22Rv1 (cell line): ENCODE data around the gene PCSK7.
"Not testable (repeated sequence)": the region's sequence is repeated elsewhere in the genome, so short reads cannot be mapped to it uniquely, and the experiment has no call there.

Experiments used
- ZFX ChIP-seq: fragments of 450-650 bp; IDR thresholded peaks from 2 replicates; pipeline ENCODE4 v1.6.1; 2017; ENCODE audit warnings: antibody characterized with exemption, borderline replicate concordance
- TF ChIP-seq, protein P1 (sequence below): fragments of 450-650 bp; IDR thresholded peaks from 2 replicates; pipeline ENCODE4 v1.5.1; 2017; ENCODE audit warnings: mild to moderate bottlenecking

DNA sequence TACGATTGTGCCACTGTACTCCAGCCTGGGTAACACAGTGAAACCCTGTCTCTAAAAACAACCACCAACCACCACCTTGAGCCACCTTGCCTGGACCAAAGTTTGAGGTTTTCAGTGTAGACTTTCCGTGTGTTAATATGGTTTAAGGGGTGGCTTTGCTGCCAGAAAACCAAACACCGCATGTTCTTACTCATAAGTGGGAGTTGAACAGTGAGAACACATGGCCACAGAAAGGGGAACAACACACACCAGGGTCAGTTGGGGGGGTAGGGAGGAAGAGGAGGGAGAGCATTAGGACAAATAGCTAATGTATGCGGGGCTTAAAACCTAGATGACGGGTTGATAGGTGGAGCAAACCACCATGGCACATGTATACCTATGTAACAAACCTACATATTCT lies 40.3 kb upstream of the PCSK7 start:
- TF ChIP-seq, protein P1, sequence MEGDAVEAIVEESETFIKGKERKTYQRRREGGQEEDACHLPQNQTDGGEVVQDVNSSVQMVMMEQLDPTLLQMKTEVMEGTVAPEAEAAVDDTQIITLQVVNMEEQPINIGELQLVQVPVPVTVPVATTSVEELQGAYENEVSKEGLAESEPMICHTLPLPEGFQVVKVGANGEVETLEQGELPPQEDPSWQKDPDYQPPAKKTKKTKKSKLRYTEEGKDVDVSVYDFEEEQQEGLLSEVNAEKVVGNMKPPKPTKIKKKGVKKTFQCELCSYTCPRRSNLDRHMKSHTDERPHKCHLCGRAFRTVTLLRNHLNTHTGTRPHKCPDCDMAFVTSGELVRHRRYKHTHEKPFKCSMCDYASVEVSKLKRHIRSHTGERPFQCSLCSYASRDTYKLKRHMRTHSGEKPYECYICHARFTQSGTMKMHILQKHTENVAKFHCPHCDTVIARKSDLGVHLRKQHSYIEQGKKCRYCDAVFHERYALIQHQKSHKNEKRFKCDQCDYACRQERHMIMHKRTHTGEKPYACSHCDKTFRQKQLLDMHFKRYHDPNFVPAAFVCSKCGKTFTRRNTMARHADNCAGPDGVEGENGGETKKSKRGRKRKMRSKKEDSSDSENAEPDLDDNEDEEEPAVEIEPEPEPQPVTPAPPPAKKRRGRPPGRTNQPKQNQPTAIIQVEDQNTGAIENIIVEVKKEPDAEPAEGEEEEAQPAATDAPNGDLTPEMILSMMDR = not testable (repeated sequence)
- not testable (repeated sequence) for TF ChIP-seq ZFX
